22Rv1 (cell line): ENCODE measurements around the gene ANK3.

Experiments
- CTCF ChIP-seq: fragments of 450-650 bp; IDR thresholded peaks from 2 replicates; pipeline ENCODE4 v1.5.1; 2017; ENCODE audit warnings: mild to moderate bottlenecking
- ZFX ChIP-seq: fragments of 450-650 bp; IDR thresholded peaks from 2 replicates; pipeline ENCODE4 v1.6.1; 2017; ENCODE audit warnings: antibody characterized with exemption, borderline replicate concordance

GRCh38 chr10:60224066-60224705, 165.5 kb downstream of the ANK3 start:
- TF ChIP-seq CTCF (no peak), ZFX (no peak)
